ENCODE results near the gene DDRGK1. TPM values are rescaled to one million over a fixed set of nuclear protein-coding genes. Genes with fewer than 3 reads are reported as not detected.

Gene DDRGK1
- total RNA-seq (10 to 100 TPM; 36.6 to 49.7 (median 42.3) TPM), polyA plus RNA-seq (10 to 100 TPM; 58.3 to 82.2 (median 71.7) TPM)
- long read RNA-seq, donor 1, transcript DDRGK1-201 (9 exons, 1,306 nt), result major isoform, 27 of 33 reads
- long read RNA-seq, donor 1, partial matches to known transcripts, result 1 of 33 reads
- long read RNA-seq, donor 1, other reads (novel, unspliced or antisense), result 5 of 33 reads
- long read RNA-seq, donor 2, transcript DDRGK1-201 (9 exons, 1,306 nt), result major isoform, 61 of 67 reads
- long read RNA-seq, donor 2, partial matches to known transcripts, result 1 of 67 reads
- long read RNA-seq, donor 2, other reads (novel, unspliced or antisense), result 5 of 67 reads

DNA sequence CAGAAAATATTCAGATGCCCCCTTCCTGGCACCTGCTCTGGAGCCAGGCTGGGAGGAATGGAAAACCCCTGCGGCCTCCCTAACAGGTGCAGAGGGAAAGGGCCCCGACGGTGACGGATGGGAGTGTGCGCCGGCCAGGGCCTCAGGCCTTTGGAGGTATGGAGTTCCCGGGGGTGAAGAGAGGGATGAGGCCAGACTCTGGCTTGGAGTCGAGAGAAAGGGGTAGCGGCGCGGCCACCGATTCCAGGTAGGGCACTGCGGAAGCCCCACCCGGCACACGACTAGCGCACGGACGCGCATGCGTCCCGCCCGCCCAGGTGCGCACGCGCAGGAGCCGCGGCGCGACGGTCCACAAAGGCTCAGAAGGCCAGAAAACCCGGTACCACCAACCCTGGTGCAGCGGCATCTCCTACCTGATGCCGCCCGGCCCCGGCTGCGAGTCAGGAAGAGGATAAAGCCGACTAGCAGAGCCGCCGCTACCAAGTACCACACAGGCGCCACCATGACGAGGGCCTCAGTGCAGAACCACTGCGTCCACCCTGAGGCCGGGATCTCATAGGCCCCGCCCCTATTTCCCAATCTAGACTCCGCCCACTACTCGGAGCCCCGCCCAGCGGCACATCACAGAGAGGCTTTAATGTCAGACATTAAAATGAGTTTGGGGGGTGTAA, at the start of gene DDRGK1:
DDRGK1 (minus strand) TSS at position 559 of the 671 bp plus-strand sequence; CDS start at position 504, 55 bp downstream.
- Histone ChIP-seq H3K27me3 (ENCODE audit: insufficient read depth in 3 of 3, low read length in 2 of 3) (peaks cover 0 to 2% (median 0%) of the 10 kb centered on the region in 3 donors), H3K36me3 (ENCODE audit: insufficient read depth in 1 of 2, low read depth in 1 of 2) (peaks cover 0 to 34% of the 10 kb centered on the region in 2 donors), H3K4me3 (peak within 1 kb of the TSS; percentile 94), H3K4me1 (peaks cover 11% of the 10 kb centered on the region), H3K27ac (peak within 1 kb of the TSS; percentile 91), H3K9me3 (no peaks in the 10 kb centered on the region)
- TF ChIP-seq, protein P1, sequence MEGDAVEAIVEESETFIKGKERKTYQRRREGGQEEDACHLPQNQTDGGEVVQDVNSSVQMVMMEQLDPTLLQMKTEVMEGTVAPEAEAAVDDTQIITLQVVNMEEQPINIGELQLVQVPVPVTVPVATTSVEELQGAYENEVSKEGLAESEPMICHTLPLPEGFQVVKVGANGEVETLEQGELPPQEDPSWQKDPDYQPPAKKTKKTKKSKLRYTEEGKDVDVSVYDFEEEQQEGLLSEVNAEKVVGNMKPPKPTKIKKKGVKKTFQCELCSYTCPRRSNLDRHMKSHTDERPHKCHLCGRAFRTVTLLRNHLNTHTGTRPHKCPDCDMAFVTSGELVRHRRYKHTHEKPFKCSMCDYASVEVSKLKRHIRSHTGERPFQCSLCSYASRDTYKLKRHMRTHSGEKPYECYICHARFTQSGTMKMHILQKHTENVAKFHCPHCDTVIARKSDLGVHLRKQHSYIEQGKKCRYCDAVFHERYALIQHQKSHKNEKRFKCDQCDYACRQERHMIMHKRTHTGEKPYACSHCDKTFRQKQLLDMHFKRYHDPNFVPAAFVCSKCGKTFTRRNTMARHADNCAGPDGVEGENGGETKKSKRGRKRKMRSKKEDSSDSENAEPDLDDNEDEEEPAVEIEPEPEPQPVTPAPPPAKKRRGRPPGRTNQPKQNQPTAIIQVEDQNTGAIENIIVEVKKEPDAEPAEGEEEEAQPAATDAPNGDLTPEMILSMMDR (IDR thresholded peaks at IDR 0.05), result no peak
- intact Hi-C loops (cut with DNase I), result loop anchor here in 1 of 2 donors (10.0 kb wide), 1 partner anchor 159 kb away; the partner anchor contains the start of genes GNRH2 and MRPS26
- 0% methylated on average over 37 to 48 of the region's 48 CpGs for WGBS, 3 donors
- peak; percentile 96 to 97 (median 96) for ATAC-seq
- peak; percentile 87 to 93 for DNase-seq

DNA sequence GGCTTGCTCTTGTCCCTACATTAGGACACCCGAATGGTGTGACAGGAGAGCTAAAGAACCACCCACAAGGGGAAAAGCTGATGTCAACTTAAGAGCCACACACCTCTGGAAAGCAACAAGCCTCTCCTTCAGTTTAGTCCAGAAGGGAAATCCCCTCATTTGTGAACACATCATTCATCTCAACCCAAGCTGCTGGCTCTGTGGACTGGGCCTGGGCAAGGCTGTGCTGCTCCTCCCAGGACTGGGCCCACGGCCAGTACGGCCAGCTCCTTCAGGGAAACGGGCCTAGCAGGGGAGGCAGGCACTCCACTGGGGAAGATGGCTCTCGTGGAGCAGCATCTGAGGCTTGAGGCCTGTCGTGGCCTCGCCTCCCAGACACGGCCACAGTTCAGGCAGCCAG, 47.3 kb upstream of the DDRGK1 start:
- peaks cover 15 to 58% of the 10 kb centered on the region in 2 donors for H3K36me3 ChIP-seq (ENCODE audit: insufficient read depth in 1 of 2, low read depth in 1 of 2)
- H3K27me3 ChIP-seq (ENCODE audit: insufficient read depth in 3 of 3, low read length in 2 of 3), result no peaks in the 10 kb centered on the region
- ATAC-seq, result no peak
- H3K27ac ChIP-seq, result no peak overlapping the region
- TF ChIP-seq, protein P1 (IDR thresholded peaks at IDR 0.05), result no peak
- no peak overlapping the region for H3K4me3 ChIP-seq
- no peak for DNase-seq
- WGBS, 3 donors, result 64 to 73% (median 66%) methylated on average over 8 of the region's 8 CpGs
- peaks cover 16% of the 10 kb centered on the region for H3K4me1 ChIP-seq
- intact Hi-C loops (cut with DNase I), result no loop called here
- no peaks in the 10 kb centered on the region for H3K9me3 ChIP-seq

DNA sequence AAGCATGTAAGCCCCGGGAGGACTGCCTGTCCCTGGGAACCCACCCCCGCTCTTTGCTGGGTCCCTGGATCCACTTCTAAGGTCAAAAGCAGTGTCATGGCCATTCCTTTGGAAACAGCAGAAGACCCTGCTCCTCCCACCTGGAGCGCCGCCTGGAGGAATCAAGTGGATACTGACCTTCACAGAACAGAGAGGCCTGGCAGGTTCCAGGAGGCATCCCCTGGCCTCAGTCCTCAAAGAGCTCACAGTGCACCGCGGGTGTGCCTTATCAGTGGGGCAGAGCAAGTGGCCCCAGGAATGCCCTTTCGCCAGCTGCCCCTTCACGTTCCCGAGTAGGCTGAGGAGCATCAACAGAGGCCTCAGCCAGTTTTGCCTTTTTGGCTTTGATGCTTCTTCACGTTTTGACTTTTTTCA, 45.6 kb upstream of the DDRGK1 start:
- Histone ChIP-seq H3K27ac (no peak overlapping the region), H3K9me3 (no peaks in the 10 kb centered on the region), H3K36me3 (ENCODE audit: insufficient read depth in 1 of 2, low read depth in 1 of 2) (peaks cover 10 to 41% of the 10 kb centered on the region in 2 donors), H3K4me3 (no peak overlapping the region), H3K27me3 (ENCODE audit: insufficient read depth in 3 of 3, low read length in 2 of 3) (no peaks in the 10 kb centered on the region), H3K4me1 (peaks cover 16% of the 10 kb centered on the region)
- intact Hi-C loops (cut with DNase I), result no loop called here
- TF ChIP-seq, protein P1 (IDR thresholded peaks at IDR 0.05), result no peak
- no peak for DNase-seq
- ATAC-seq, result no peak
- WGBS, 3 donors, result 62 to 74% (median 65%) methylated on average over 10 of the region's 10 CpGs

DNA sequence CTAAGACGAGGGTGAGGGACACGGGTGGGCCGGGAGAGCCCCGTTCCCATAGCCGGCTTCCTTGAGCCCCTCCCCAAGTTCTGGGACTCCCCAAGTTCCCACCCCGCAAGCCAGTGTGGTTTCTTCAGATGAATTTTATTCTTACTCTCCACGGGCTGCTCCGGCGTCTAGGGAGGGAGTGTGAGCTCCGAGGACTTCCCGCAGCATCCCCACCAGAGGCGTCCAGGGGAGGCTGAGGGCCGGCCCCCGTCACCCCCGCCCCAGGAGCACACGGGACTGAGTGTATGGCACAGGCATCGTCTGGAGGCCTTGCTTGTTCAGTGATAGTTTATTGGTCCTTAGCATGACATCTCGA, 44.5 kb upstream of the DDRGK1 start:
- Histone ChIP-seq H3K27me3 (ENCODE audit: insufficient read depth in 3 of 3, low read length in 2 of 3) (no peaks in the 10 kb centered on the region), H3K9me3 (no peaks in the 10 kb centered on the region), H3K36me3 (ENCODE audit: insufficient read depth in 1 of 2, low read depth in 1 of 2) (peaks cover 6 to 30% of the 10 kb centered on the region in 2 donors), H3K4me1 (peaks cover 16% of the 10 kb centered on the region), H3K4me3 (peak overlapping the region; percentile 47), H3K27ac (no peak overlapping the region)
- 20 to 22% (median 21%) methylated on average over 18 of the region's 18 CpGs for WGBS, 3 donors
- DNase-seq (no peak), ATAC-seq (peak in 3 of 4 donors; percentile 18 to 39 (median 34))
- intact Hi-C loops (cut with DNase I), result loop anchor here in 1 of 2 donors (5.0 kb wide), 1 partner anchor 132 kb away; no protein-coding TSS in a partner anchor
- TF ChIP-seq, protein P1 (IDR thresholded peaks at IDR 0.05), result no peak
